GM12864 (cell line): ENCODE measurements around the gene GPR183.

Experiments
- DNase-seq: peaks from one replicate; pipeline ENCODE4 v3.0.0-alpha.2; 2011; ENCODE audit warnings: low read depth
- H3K4me3 ChIP-seq: 2 replicates; pipeline ENCODE4 v1.5.1; 2011; ENCODE audit warnings: mild to moderate bottlenecking, low read depth, low read length, control low read depth
- CTCF ChIP-seq: IDR thresholded peaks from 2 replicates; pipeline ENCODE4 v1.5.1; 2011; ENCODE audit warnings: low read depth, mild to moderate bottlenecking, moderate library complexity, low read length, control low read depth, inconsistent platforms; ENCODE audit errors: missing control alignments

GPR183 gene

GRCh38 chr13:99346335-99347042 is 39.3 kb upstream of the GPR183 start:
- no peak overlapping the region for H3K4me3 ChIP-seq
- no peak for TF ChIP-seq CTCF
- no peak for DNase-seq

GRCh38 chr13:99345345-99345744 is 38.1 kb upstream of the GPR183 start:
- no peak overlapping the region for H3K4me3 ChIP-seq
- no peak for DNase-seq
- TF ChIP-seq CTCF = no peak

- no peak for TF ChIP-seq CTCF
- no peak overlapping the region for H3K4me3 ChIP-seq
- no peak for DNase-seq
Observed at GRCh38 chr13:99344610-99345208, 37.5 kb upstream of the GPR183 start.

GRCh38 chr13:99342723-99343315 is 35.6 kb upstream of the GPR183 start:
- no peak for DNase-seq
- no peak overlapping the region for H3K4me3 ChIP-seq
- no peak for TF ChIP-seq CTCF

GRCh38 chr13:99341969-99342722 is 34.9 kb upstream of the GPR183 start:
- DNase-seq = no peak
- no peak overlapping the region for H3K4me3 ChIP-seq
- TF ChIP-seq CTCF = no peak

- no peak overlapping the region for H3K4me3 ChIP-seq
- no peak for DNase-seq
- TF ChIP-seq CTCF = no peak
Observed at GRCh38 chr13:99340638-99341037, 33.4 kb upstream of the GPR183 start.
